GM10266 (cell line): ENCODE results near the gene PDCD6IP.

ENCODE experiments used
- DNase-seq: peaks from one replicate; pipeline ENCODE4 v3.0.0; 2012; ENCODE audit errors: extremely low spot score
- TF ChIP-seq, protein P1 (sequence below): IDR thresholded peaks from 2 replicates; pipeline ENCODE4 v1.5.1; 2012; ENCODE audit warnings: mild to moderate bottlenecking, low read depth; ENCODE audit not compliant: control insufficient read depth, insufficient read depth; ENCODE audit errors: missing control alignments

The PDCD6IP gene

DNA sequence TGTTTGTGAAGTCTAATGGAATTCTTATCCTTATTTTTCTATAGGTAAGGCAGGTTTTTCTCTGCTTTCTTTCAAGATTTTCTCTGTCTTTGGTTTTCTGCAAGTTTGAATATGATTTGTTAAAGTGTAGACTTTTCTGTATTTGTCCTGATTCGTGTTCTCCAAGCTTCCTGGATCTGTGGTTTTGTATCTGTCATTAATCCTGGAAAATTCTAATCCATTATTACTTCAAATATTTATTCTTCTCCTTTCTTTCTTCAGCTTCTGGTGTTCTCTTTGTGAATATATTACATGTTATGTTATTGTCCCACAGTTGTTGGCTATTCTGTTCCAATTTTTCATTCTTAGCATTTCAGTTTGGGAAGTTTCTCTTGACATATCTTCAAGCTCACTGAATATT, 76.4 kb downstream of the PDCD6IP start:
- DNase-seq, result no peak
- TF ChIP-seq, protein P1, sequence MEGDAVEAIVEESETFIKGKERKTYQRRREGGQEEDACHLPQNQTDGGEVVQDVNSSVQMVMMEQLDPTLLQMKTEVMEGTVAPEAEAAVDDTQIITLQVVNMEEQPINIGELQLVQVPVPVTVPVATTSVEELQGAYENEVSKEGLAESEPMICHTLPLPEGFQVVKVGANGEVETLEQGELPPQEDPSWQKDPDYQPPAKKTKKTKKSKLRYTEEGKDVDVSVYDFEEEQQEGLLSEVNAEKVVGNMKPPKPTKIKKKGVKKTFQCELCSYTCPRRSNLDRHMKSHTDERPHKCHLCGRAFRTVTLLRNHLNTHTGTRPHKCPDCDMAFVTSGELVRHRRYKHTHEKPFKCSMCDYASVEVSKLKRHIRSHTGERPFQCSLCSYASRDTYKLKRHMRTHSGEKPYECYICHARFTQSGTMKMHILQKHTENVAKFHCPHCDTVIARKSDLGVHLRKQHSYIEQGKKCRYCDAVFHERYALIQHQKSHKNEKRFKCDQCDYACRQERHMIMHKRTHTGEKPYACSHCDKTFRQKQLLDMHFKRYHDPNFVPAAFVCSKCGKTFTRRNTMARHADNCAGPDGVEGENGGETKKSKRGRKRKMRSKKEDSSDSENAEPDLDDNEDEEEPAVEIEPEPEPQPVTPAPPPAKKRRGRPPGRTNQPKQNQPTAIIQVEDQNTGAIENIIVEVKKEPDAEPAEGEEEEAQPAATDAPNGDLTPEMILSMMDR, result no peak

DNA sequence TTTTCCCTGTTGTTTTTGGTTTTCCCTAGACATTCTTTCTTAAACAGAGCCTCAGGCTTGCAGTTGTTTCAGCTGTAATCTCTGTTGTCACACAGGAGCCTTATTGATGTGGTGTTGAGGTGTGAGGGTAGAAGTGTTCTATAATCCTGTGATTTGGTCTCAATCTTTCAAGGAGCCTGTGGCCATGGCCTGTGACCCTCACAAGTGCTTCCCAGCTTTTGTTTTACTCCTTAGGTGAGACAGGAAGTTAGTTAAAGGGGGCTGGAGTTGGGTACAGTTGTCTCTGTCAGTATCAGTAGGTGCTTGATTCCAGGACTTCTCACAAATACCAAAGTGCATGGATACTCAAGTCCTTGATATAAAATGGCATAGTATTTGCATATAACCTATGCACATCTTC, 77.2 kb downstream of the PDCD6IP start:
- TF ChIP-seq, protein P1, result no peak
- no peak for DNase-seq

DNA sequence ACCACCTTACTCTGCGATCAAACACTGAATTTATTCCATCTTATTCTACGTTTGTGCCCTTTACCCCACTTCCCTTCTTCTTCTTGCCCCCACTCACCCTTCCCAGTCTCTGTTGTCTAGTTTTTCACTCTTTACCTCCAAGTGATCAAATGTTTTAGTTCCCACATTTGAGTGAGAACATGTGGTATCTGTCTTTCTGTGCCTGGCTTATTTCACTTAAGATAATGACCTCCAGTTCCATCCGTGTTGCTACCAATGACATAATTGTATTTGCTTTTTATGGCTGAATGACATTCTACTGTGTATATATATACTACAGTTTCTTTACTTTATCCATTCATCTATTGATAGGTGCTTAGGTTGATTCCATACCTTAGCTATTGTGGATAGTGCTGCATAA, 78.8 kb downstream of the PDCD6IP start:
- TF ChIP-seq, protein P1, result no peak
- no peak for DNase-seq

DNA sequence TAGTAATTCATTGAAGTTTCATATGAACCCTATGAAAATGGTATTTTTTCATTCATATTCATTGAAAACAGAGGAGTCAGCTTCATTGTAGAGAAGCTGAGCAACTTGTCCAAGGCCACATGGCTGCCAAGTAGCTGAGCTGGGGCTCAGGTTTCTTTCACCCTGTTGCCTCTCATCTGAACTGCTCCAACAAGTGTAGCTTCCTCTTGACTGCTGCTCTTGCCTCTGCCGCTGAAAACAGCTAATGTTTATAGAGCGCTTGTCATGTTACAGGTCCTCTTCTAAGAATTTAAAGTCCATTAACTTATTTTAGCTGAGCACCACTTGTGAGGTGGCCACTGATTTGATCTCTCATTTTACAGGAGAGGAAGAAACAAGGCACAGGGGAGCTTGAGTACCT, 81.1 kb downstream of the PDCD6IP start:
- no peak for DNase-seq

DNA sequence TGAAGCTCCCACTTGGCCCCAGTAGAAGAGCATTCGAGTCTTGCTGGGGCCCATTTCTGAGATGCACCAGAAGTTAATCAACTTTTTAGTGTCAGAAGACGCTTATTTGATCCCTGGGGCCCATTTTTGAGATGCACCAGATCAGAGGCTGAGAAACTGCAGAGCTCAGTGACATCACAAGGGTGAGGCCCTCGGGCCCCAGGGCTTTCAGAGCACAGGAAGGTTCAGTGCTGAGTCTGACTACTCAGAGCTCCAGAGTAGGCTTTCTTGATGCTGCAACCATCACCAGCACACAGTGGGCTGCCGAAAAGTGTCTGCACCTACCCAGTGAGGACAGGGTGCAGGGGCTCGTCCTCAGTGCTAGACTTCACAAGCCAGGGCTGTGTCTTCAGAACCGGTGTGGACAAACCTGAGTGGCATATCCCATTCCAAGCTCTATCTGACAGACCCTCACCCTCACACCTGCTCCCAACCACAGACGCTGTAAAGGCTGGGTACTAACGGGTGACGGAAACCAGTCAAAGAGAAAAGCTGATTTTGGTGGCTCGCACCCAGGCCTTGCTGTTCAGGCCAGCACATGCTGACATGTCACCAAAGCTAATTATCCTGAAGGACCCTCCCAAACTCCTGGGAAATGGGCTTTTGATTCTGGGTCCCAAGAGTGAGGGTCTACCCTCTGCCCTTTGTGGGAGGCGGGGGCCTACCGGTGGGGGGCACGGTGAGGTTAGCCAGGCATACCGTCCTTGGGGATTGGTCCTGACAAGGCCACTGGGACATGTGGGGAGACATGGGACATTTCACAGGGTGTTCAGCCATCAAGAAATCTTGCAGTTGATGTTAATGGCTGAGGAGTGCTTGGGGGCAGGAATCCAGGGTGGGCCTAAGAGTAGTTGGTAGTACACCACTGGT, 83.0 kb downstream of the PDCD6IP start:
- no peak for DNase-seq
- TF ChIP-seq, protein P1, result no peak

More for the DNA sequence above, 81.1 kb downstream of the PDCD6IP start:
- TF ChIP-seq, protein P1, result no peak

DNA sequence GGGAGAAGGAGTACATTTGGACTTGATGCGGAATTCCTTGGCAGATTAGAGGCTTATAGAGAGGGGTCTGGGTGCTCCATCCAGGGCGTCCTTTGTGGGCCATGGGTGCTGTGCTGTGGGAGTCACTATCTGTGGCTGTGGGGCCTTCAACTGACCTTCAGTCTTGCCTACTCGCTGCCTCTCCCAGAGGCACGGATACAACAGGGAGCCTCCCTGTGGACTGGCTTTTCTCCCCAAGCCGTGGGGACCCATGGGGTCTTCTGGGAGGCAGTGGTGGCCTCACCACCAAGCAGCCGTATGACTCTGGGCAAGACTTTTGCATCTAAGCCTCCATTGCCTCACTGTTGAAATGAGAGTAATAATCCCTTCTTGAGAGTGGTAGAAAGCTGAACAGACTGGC, 83.9 kb downstream of the PDCD6IP start:
- TF ChIP-seq, protein P1, result no peak
- DNase-seq, result no peak

DNA sequence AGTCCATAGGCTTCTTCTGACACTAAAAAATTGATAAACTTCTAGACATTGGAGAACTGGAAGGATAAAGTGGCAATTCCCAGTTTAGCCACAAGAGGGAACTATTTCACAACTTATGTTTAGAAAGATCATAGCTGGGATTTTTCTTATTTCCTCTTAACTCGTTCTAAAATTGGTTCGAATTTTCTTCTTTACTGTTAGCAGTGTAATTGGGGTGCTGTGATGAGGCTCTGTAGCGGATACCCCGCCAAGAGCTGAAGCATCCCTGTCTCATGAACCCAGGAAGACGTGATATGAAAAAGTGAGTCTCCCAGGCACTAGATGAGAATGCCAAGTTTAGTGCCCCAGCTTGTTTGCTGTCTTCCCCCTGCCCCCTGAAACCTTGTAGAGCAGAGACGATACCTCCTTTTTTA, 85.1 kb downstream of the PDCD6IP start:
- peak; percentile 20 for DNase-seq

More for the DNA sequence above, 85.1 kb downstream of the PDCD6IP start:
- TF ChIP-seq, protein P1, result peak; percentile 80
